Measurements from ENCODE around the gene LYZL1.
"Not testable (repeated sequence)": the region's sequence is repeated elsewhere in the genome, so short reads cannot be mapped to it uniquely, and the experiment has no call there.

LYZL1 gene

GRCh38 chr10:29323367-29323766 lies 34.5 kb downstream of the LYZL1 start:
- H3K27me3 Mint-ChIP-seq = peaks cover 23% of the 10 kb centered on the region
- ATAC-seq = no peak

GRCh38 chr10:29324220-29324841 lies 35.5 kb downstream of the LYZL1 start:
- no peak for DNase-seq
- no peak overlapping the region for H3K27ac Mint-ChIP-seq
- no peaks in the 10 kb centered on the region for H3K36me3 Mint-ChIP-seq (ENCODE audit: low read depth)
- H3K9me3 Mint-ChIP-seq = no peaks in the 10 kb centered on the region
- peaks cover 19% of the 10 kb centered on the region for H3K27me3 Mint-ChIP-seq
- no peak for ATAC-seq
- no peak overlapping the region for H3K4me3 Mint-ChIP-seq
- H3K4me1 Mint-ChIP-seq = no peaks in the 10 kb centered on the region

More at GRCh38 chr10:29323367-29323766, 34.5 kb downstream of the LYZL1 start:
- Mint-ChIP-seq H3K36me3 (ENCODE audit: low read depth) (no peaks in the 10 kb centered on the region), H3K9me3 (no peaks in the 10 kb centered on the region), H3K4me1 (peaks cover 6% of the 10 kb centered on the region), H3K4me3 (no peak overlapping the region), H3K27ac (no peak overlapping the region)
- no peak for DNase-seq

DNA sequence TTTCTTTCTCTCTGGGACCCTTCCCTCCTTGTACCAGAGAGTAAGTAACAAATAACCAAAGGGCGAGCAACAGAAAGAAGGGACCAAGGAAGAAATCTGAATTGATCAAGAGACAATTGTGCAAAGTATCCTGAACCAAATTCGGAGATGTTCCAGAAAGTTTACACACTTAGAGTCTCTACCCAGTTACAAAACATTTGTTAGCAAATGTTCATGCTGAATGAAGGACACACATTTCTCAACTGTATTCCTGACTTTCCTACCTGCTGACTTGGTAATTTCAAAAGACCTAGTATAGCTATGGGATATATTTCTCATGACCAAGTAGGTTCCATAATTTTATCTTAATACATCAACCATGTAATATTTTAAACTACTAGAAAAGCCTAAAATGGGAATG lies 37.4 kb downstream of the LYZL1 start:
- no peak overlapping the region for H3K27ac Mint-ChIP-seq
- H3K4me3 Mint-ChIP-seq = no peak overlapping the region
- DNase-seq = no peak
- H3K36me3 Mint-ChIP-seq (ENCODE audit: low read depth) = no peaks in the 10 kb centered on the region
- no peaks in the 10 kb centered on the region for H3K9me3 Mint-ChIP-seq
- no peak for ATAC-seq
- no peaks in the 10 kb centered on the region for H3K4me1 Mint-ChIP-seq
- peaks cover 8% of the 10 kb centered on the region for H3K27me3 Mint-ChIP-seq

GRCh38 chr10:29326886-29327745 lies 38.2 kb downstream of the LYZL1 start:
- H3K27ac Mint-ChIP-seq = no peak overlapping the region
- no peaks in the 10 kb centered on the region for H3K36me3 Mint-ChIP-seq (ENCODE audit: low read depth)
- no peaks in the 10 kb centered on the region for H3K4me1 Mint-ChIP-seq
- H3K4me3 Mint-ChIP-seq = no peak overlapping the region
- DNase-seq (no peak), ATAC-seq (no peak)
- H3K27me3 Mint-ChIP-seq = peaks cover 6% of the 10 kb centered on the region
- H3K9me3 Mint-ChIP-seq = no peaks in the 10 kb centered on the region

DNA sequence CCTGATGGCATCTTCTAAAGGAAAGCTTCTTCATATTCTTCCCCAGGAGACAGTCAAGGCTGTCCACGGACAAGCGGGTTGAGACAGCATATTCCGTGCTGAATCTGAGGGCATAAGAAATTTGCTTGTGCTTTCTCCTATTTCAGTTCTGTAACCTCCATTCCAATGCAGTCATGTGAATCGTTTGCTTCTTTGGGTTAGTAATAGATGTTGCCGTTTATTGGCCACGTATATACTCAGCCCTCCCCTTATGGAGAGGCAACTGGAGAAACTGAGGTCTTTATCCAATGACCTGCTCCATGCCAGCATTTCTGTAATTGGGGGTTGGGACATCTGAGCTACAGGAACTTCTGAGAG lies 38.9 kb downstream of the LYZL1 start:
- DNase-seq (no peak), ATAC-seq (no peak)
- Mint-ChIP-seq H3K9me3 (no peaks in the 10 kb centered on the region), H3K4me3 (no peak overlapping the region), H3K27ac (no peak overlapping the region), H3K27me3 (peaks cover 8% of the 10 kb centered on the region), H3K4me1 (no peaks in the 10 kb centered on the region), H3K36me3 (ENCODE audit: low read depth) (no peaks in the 10 kb centered on the region)

DNA sequence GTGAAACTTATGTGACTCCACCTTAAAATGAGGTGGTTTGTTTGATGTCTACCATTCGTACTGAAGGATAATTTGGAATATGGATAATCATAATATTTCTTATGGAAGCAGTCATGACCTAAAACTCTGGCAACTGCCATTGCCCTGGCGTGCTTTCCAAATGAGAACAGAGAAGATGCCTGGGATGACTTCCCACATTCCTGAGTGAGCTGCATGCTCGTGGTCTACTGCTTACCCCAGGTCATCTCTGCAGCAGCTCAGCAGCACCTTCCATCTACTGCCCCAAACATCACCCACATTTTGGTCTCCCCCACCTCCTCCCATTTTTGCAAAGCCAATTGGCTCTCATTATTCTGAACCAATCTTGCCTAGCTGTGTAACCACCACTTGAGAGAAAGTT lies 40.1 kb downstream of the LYZL1 start:
- ATAC-seq (no peak), DNase-seq (no peak)
- Mint-ChIP-seq H3K36me3 (ENCODE audit: low read depth) (no peaks in the 10 kb centered on the region), H3K4me3 (no peak overlapping the region), H3K4me1 (no peaks in the 10 kb centered on the region), H3K27ac (no peak overlapping the region), H3K27me3 (peaks cover 6% of the 10 kb centered on the region), H3K9me3 (no peaks in the 10 kb centered on the region)

DNA sequence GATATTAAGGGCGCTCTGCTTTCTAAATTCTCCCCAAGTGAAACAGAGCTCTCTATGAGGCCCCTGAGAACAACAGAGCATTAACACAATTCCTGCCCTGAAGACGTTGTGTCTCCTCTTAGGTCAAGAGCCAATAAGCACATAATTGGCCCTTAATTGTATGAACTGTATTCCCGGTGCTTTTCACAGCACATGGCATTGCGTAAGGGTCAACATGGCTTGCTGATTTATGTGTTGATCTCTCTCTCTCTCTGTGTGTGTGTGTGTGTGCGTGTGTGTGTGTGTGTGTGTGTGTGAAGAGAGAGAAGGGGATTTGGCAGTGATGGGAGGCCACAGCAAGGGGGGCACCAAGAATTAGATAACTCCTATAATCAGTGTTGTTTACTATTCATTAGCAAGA lies 40.5 kb downstream of the LYZL1 start:
- H3K9me3 Mint-ChIP-seq = no peaks in the 10 kb centered on the region
- H3K4me3 Mint-ChIP-seq = no peak overlapping the region
- H3K27me3 Mint-ChIP-seq = peaks cover 6% of the 10 kb centered on the region
- ATAC-seq (no peak), DNase-seq (no peak)
- no peaks in the 10 kb centered on the region for H3K4me1 Mint-ChIP-seq
- no peak overlapping the region for H3K27ac Mint-ChIP-seq
- no peaks in the 10 kb centered on the region for H3K36me3 Mint-ChIP-seq (ENCODE audit: low read depth)

DNA sequence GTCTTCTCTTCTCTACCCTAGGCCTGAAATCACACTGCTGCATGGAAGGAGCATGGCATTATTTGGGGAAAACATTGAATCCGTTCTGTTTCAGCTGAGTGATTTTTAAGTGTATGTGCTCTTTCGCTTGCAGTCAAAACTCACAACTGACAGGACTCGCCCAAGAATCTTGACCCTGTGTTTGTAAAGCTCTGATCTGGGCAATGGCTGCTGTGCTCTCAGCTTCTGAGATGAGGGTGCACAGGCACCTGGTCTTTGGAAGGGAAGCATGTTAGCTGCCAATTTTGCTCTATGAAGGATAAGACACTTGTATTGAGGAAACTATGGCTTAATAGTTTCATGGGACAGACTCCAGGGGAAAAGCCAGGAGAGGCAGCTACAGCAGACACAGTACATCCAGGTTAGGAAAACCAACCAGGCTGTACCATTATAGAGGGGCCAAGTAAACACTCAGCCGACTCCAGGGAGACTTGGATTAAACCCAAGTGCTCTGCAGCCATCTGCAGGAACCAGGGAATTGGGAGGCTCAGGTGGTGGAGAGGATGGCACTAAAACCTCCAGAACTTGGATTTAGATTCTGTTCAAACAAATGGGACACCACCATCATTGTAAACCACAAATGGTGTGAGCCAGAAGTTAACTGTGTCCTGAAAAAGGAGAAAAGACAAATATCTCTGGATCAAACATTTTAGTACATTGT lies 43.3 kb downstream of the LYZL1 start:
- no peaks in the 10 kb centered on the region for H3K9me3 Mint-ChIP-seq
- peaks cover 6% of the 10 kb centered on the region for H3K27me3 Mint-ChIP-seq
- H3K4me1 Mint-ChIP-seq = no peaks in the 10 kb centered on the region
- no peak overlapping the region for H3K4me3 Mint-ChIP-seq
- DNase-seq = no peak
- ATAC-seq = no peak
- no peak overlapping the region for H3K27ac Mint-ChIP-seq
- H3K36me3 Mint-ChIP-seq (ENCODE audit: low read depth) = no peaks in the 10 kb centered on the region

- Mint-ChIP-seq H3K4me3 (no peak overlapping the region), H3K4me1 (no peaks in the 10 kb centered on the region), H3K27me3 (peaks cover 6% of the 10 kb centered on the region)
Measured at GRCh38 chr10:29332761-29333148, 43.9 kb downstream of the LYZL1 start.

DNA sequence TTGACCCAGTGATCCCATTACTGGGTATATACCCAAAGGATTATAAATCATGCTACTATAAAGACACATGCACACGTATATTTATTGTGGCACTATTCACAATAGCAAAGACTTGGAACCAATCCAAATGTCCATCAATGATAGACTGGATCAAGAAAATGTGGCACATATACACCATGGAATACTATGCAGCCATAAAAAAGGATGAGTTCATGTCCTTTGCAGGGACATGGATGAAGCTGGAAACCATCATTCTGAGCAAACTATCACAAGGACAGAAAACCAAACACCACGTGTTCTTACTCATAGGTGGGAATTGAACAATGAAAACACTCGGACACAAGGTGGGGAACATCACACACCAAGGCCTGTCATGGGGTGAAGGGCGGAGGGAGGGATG lies 48.7 kb downstream of the LYZL1 start:
- H3K4me1 Mint-ChIP-seq; H3K27ac Mint-ChIP-seq; H3K4me3 Mint-ChIP-seq; H3K27me3 Mint-ChIP-seq; DNase-seq; H3K36me3 Mint-ChIP-seq (ENCODE audit: low read depth); ATAC-seq; H3K9me3 Mint-ChIP-seq: not testable (repeated sequence)

More at GRCh38 chr10:29332761-29333148, 43.9 kb downstream of the LYZL1 start:
- ATAC-seq = no peak
- Mint-ChIP-seq H3K36me3 (ENCODE audit: low read depth) (no peaks in the 10 kb centered on the region), H3K27ac (no peak overlapping the region), H3K9me3 (no peaks in the 10 kb centered on the region)
- no peak for DNase-seq

- Mint-ChIP-seq H3K27ac (no peak overlapping the region), H3K4me1 (peaks cover 1% of the 10 kb centered on the region), H3K27me3 (peaks cover 13% of the 10 kb centered on the region), H3K9me3 (peaks cover 4% of the 10 kb centered on the region), H3K36me3 (ENCODE audit: low read depth) (peaks cover 1% of the 10 kb centered on the region), H3K4me3 (no peak overlapping the region)
- no peak for ATAC-seq
- DNase-seq = no peak
Measured at GRCh38 chr10:29343607-29344038, 54.8 kb downstream of the LYZL1 start.

DNA sequence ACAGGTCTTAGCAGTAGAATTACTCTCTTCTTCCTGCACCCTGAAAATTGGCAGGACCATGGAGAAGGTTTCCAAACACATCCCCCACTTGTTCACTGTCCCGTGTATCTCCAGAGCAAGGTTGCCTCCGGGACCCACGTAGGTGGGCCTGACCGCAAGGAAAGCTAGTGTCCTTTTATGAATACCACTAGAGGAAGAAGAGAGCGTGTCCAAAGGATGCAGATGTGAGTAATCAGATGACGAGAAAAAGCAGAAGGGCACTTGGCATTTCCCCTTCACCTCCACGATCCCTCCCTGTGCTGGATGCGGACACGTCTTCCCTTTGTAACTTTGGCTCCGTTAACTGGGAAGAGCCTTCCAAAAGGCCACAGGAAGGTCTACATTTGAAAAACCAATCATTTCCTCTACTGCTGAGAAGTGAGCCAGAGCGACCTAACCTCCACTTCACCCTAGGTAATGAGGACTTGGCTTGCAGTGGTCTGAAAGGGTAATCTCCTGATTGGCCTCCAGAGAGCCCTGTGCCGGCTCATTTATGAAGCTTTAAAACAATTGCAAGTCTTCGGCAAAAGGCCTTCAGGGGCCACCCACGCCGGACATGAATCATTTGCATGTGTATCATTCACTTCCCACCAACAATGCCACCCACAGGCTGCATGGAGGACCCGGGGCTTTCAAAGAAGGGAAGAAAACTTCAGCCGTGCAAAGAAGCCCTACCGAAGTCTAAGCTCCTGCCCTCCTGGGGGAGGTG lies 55.4 kb downstream of the LYZL1 start:
- no peak overlapping the region for H3K27ac Mint-ChIP-seq
- ATAC-seq (no peak), DNase-seq (no peak)
- H3K9me3 Mint-ChIP-seq = peaks cover 4% of the 10 kb centered on the region
- H3K4me3 Mint-ChIP-seq = no peak overlapping the region
- peaks cover 1% of the 10 kb centered on the region for H3K36me3 Mint-ChIP-seq (ENCODE audit: low read depth)
- H3K27me3 Mint-ChIP-seq = peaks cover 13% of the 10 kb centered on the region
- peaks cover 1% of the 10 kb centered on the region for H3K4me1 Mint-ChIP-seq

DNA sequence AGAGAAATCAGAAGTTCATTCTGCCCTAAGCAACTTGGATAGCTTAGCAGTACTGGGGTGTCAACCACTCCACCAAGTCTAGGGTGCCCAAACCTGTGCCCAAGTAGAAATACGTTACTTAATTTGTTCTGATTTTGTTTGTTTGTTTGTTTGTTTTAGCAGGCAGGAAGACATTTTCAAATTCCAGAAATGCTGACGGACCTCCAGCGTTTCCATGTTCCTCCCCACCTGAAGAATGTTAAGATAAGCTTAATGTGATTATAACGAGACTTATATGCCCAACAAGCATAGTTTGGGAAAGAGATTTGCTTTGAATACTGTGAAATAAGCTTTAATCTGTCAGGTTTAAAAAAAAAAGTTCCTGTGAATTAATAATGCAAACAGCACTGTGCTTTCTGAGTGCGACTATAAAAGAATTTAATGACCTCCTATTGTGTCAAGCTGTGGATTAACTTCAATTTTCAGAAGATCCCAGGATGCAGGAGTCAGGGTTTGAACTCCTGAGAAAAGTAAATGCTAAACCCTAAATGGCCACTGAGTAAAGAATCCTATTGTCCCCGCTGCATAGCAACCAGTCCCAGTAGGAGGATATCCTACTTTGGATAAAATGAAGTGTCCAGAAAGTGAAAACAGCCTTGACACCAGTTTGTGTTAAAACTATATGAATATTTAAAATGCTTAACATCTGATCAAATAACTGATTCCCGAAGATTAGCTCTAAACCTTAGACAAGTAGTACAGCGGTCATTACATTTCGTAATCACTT lies 56.5 kb downstream of the LYZL1 start:
- H3K27me3 Mint-ChIP-seq = peaks cover 17% of the 10 kb centered on the region
- DNase-seq = no peak
- H3K4me3 Mint-ChIP-seq = no peak overlapping the region
- peaks cover 1% of the 10 kb centered on the region for H3K4me1 Mint-ChIP-seq
- ATAC-seq = no peak
- no peaks in the 10 kb centered on the region for H3K36me3 Mint-ChIP-seq (ENCODE audit: low read depth)
- peaks cover 4% of the 10 kb centered on the region for H3K9me3 Mint-ChIP-seq
- H3K27ac Mint-ChIP-seq = no peak overlapping the region

DNA sequence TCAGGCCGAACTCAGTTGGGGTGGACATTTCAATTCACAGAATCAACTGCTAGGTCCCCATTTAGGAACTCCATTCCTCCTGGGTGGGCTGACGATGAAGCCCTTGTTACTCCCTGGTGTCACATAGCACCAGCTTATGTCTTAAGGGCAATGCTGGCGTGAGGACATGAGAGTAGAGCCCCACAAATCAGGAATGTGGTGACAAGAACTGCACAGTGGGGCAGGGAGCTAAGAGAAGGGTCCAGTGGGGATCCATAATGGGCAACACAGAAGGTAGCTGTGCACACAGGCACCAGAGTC lies 57.0 kb downstream of the LYZL1 start:
- Mint-ChIP-seq H3K4me1 (peaks cover 1% of the 10 kb centered on the region), H3K36me3 (ENCODE audit: low read depth) (no peaks in the 10 kb centered on the region), H3K4me3 (no peak overlapping the region), H3K27me3 (peaks cover 17% of the 10 kb centered on the region), H3K9me3 (peaks cover 4% of the 10 kb centered on the region), H3K27ac (no peak overlapping the region)
- ATAC-seq (no peak), DNase-seq (no peak)
